Immature natural killer cell (primary cell): ENCODE measurements around the gene EPS8. TPM values are rescaled to one million over a fixed set of nuclear protein-coding genes. Genes with fewer than 3 reads are reported as not detected.

Experiments used
- DNase-seq, 3 donors: peaks; one replicate each; pipeline ENCODE4 v3.0.0; 2022; ENCODE audit warnings: mixed read lengths in 1 of 3
- H3K27ac Mint-ChIP-seq, 6 donors: one replicate each; pipeline ENCODE4 v1.8.0; 2020; ENCODE audit warnings: mixed read lengths in 6 of 6, mild to moderate bottlenecking in 5 of 6, inconsistent platforms in 4 of 6, moderate library complexity in 3 of 6
- H3K27me3 Mint-ChIP-seq, 3 donors: one replicate each; pipeline ENCODE4 v1.8.0; 2020 to 2021; ENCODE audit warnings: low read depth in 3 of 3, mild to moderate bottlenecking in 3 of 3, mixed read lengths in 3 of 3, moderate library complexity in 3 of 3, inconsistent platforms in 1 of 3
- H3K36me3 Mint-ChIP-seq, 3 donors: one replicate each; pipeline ENCODE4 v1.8.0; 2020; ENCODE audit warnings: mixed read lengths in 3 of 3, inconsistent platforms in 2 of 3, mild to moderate bottlenecking in 2 of 3
- H3K4me1 Mint-ChIP-seq, 2 donors: one replicate each; pipeline ENCODE4 v1.8.0; 2020; ENCODE audit warnings: inconsistent platforms in 2 of 2, mild to moderate bottlenecking in 2 of 2, mixed read lengths in 2 of 2, moderate library complexity in 1 of 2
- H3K4me3 Mint-ChIP-seq, 5 donors: one replicate each; pipeline ENCODE4 v1.8.0; 2020; ENCODE audit warnings: mild to moderate bottlenecking in 5 of 5, mixed read lengths in 5 of 5, inconsistent platforms in 3 of 5, moderate library complexity in 3 of 5
- H3K9me3 Mint-ChIP-seq, 6 donors: one replicate each; pipeline ENCODE4 v1.8.0; 2020; ENCODE audit warnings: mild to moderate bottlenecking in 6 of 6, mixed read lengths in 6 of 6, inconsistent platforms in 4 of 6, moderate library complexity in 3 of 6
- polyA plus RNA-seq, 3 donors: library from polyadenylated mRNA; unstranded; fragments of 300-500 nt; fragmentation: Illumina TruSeq; gene quantifications; one replicate each; pipeline ENCODE4 v1.2.3, GENCODE V29; 2021

The EPS8 gene
- polyA plus RNA-seq, 3 donors from 2014 or later, result 0.24 to 2.8 (median 2.0) TPM

GRCh38 chr12:15699886-15700285, 89.3 kb downstream of the EPS8 start:
- peaks cover 12 to 23% of the 10 kb centered on the region in 2 donors for H3K4me1 Mint-ChIP-seq
- no peak for DNase-seq
- peak overlapping the region in 1 of 5 donors; percentile 19 for H3K4me3 Mint-ChIP-seq
- peaks cover 0 to 1% (median 0%) of the 10 kb centered on the region in 6 donors for H3K9me3 Mint-ChIP-seq
- peaks cover 0 to 3% (median 3%) of the 10 kb centered on the region in 3 donors for H3K27me3 Mint-ChIP-seq
- peak overlapping the region in 1 of 6 donors; percentile 29 for H3K27ac Mint-ChIP-seq
- peaks cover 0 to 3% (median 0%) of the 10 kb centered on the region in 3 donors for H3K36me3 Mint-ChIP-seq

- peaks cover 0 to 2% (median 0%) of the 10 kb centered on the region in 6 donors for H3K9me3 Mint-ChIP-seq
- peaks cover 0 to 3% (median 0%) of the 10 kb centered on the region in 3 donors for H3K36me3 Mint-ChIP-seq
These were observed 90.8 kb downstream of the EPS8 start for GRCh38 chr12:15698377-15698871.

GRCh38 chr12:15697201-15697600, 92.0 kb downstream of the EPS8 start:
- peaks cover 0 to 3% (median 3%) of the 10 kb centered on the region in 3 donors for H3K27me3 Mint-ChIP-seq
- no peak overlapping the region for H3K4me3 Mint-ChIP-seq
- peaks cover 0 to 2% (median under 1%) of the 10 kb centered on the region in 6 donors for H3K9me3 Mint-ChIP-seq
- peaks cover 0 to 3% (median 0%) of the 10 kb centered on the region in 3 donors for H3K36me3 Mint-ChIP-seq
- no peak for DNase-seq
- no peak overlapping the region for H3K27ac Mint-ChIP-seq
- H3K4me1 Mint-ChIP-seq, result peaks cover 12 to 23% of the 10 kb centered on the region in 2 donors

More at GRCh38 chr12:15698377-15698871, 90.8 kb downstream of the EPS8 start:
- Mint-ChIP-seq H3K27me3 (peaks cover 0 to 3% (median 3%) of the 10 kb centered on the region in 3 donors), H3K27ac (no peak overlapping the region), H3K4me1 (peaks cover 12 to 23% of the 10 kb centered on the region in 2 donors), H3K4me3 (no peak overlapping the region)
- no peak for DNase-seq

- Mint-ChIP-seq H3K9me3 (peaks cover 0 to 5% (median under 1%) of the 10 kb centered on the region in 6 donors), H3K4me3 (no peak overlapping the region), H3K27ac (no peak overlapping the region), H3K36me3 (peaks cover 0 to 3% (median 0%) of the 10 kb centered on the region in 3 donors), H3K27me3 (peaks cover 2 to 5% (median 3%) of the 10 kb centered on the region in 3 donors), H3K4me1 (no peaks in the 10 kb centered on the region)
- DNase-seq, result no peak
These were observed 95.8 kb downstream of the EPS8 start for GRCh38 chr12:15693228-15693911.

- Mint-ChIP-seq H3K4me3 (no peak overlapping the region), H3K27me3 (peaks cover 0 to 2% (median 2%) of the 10 kb centered on the region in 3 donors), H3K4me1 (no peaks in the 10 kb centered on the region)
These were observed 97.8 kb downstream of the EPS8 start for GRCh38 chr12:15691388-15691787.

GRCh38 chr12:15690320-15690719, 98.9 kb downstream of the EPS8 start:
- Mint-ChIP-seq H3K27ac (no peak overlapping the region), H3K4me1 (no peaks in the 10 kb centered on the region), H3K27me3 (peaks cover 0 to 2% (median 2%) of the 10 kb centered on the region in 3 donors), H3K36me3 (no peaks in the 10 kb centered on the region), H3K9me3 (peaks cover 0 to 7% (median 0%) of the 10 kb centered on the region in 6 donors), H3K4me3 (no peak overlapping the region)
- DNase-seq, result no peak

More at GRCh38 chr12:15691388-15691787, 97.8 kb downstream of the EPS8 start:
- DNase-seq, result no peak
- Mint-ChIP-seq H3K9me3 (peaks cover 0 to 5% (median 0%) of the 10 kb centered on the region in 6 donors), H3K36me3 (no peaks in the 10 kb centered on the region), H3K27ac (no peak overlapping the region)

GRCh38 chr12:15689751-15690191, 99.4 kb downstream of the EPS8 start:
- DNase-seq, result no peak
- Mint-ChIP-seq H3K27ac (no peak overlapping the region), H3K9me3 (peaks cover 0 to 7% (median 0%) of the 10 kb centered on the region in 6 donors), H3K4me1 (no peaks in the 10 kb centered on the region), H3K4me3 (no peak overlapping the region), H3K27me3 (peaks cover 0 to 2% (median 2%) of the 10 kb centered on the region in 3 donors), H3K36me3 (no peaks in the 10 kb centered on the region)

- Mint-ChIP-seq H3K9me3 (peaks cover 0 to 7% (median 0%) of the 10 kb centered on the region in 6 donors), H3K4me1 (no peaks in the 10 kb centered on the region), H3K4me3 (no peak overlapping the region), H3K36me3 (no peaks in the 10 kb centered on the region), H3K27me3 (peaks cover 0 to 2% (median 2%) of the 10 kb centered on the region in 3 donors), H3K27ac (no peak overlapping the region)
- DNase-seq, result no peak
These were observed 100.2 kb downstream of the EPS8 start for GRCh38 chr12:15688838-15689625.

- DNase-seq, result no peak
- Mint-ChIP-seq H3K4me3 (no peak overlapping the region), H3K4me1 (no peaks in the 10 kb centered on the region)
These were observed 100.9 kb downstream of the EPS8 start for GRCh38 chr12:15688202-15688736.

GRCh38 chr12:15687583-15687982, 101.6 kb downstream of the EPS8 start:
- Mint-ChIP-seq H3K4me3 (no peak overlapping the region), H3K36me3 (no peaks in the 10 kb centered on the region), H3K27ac (no peak overlapping the region), H3K9me3 (peaks cover 0 to 6% (median 0%) of the 10 kb centered on the region in 6 donors), H3K27me3 (peaks cover 0 to 2% (median 2%) of the 10 kb centered on the region in 3 donors), H3K4me1 (no peaks in the 10 kb centered on the region)
- DNase-seq, result no peak

More at GRCh38 chr12:15688202-15688736, 100.9 kb downstream of the EPS8 start:
- Mint-ChIP-seq H3K36me3 (no peaks in the 10 kb centered on the region), H3K27me3 (peaks cover 0 to 2% (median 2%) of the 10 kb centered on the region in 3 donors), H3K9me3 (peaks cover 0 to 7% (median 0%) of the 10 kb centered on the region in 6 donors), H3K27ac (no peak overlapping the region)

- Mint-ChIP-seq H3K36me3 (no peaks in the 10 kb centered on the region), H3K4me3 (no peak overlapping the region), H3K9me3 (peaks cover 0 to 2% (median 0%) of the 10 kb centered on the region in 6 donors), H3K4me1 (no peaks in the 10 kb centered on the region), H3K27ac (no peak overlapping the region), H3K27me3 (no peaks in the 10 kb centered on the region)
- no peak for DNase-seq
These were observed 104.1 kb downstream of the EPS8 start for GRCh38 chr12:15684896-15685658.

- DNase-seq, result no peak
- H3K4me1 Mint-ChIP-seq, result no peaks in the 10 kb centered on the region
- no peak overlapping the region for H3K4me3 Mint-ChIP-seq
- peaks cover 0 to 2% (median 0%) of the 10 kb centered on the region in 6 donors for H3K9me3 Mint-ChIP-seq
- H3K27ac Mint-ChIP-seq, result no peak overlapping the region
- H3K27me3 Mint-ChIP-seq, result no peaks in the 10 kb centered on the region
- no peaks in the 10 kb centered on the region for H3K36me3 Mint-ChIP-seq
These were observed 106.4 kb downstream of the EPS8 start for GRCh38 chr12:15682826-15683225.

GRCh38 chr12:15679151-15679550, 110.0 kb downstream of the EPS8 start:
- no peak for DNase-seq
- no peaks in the 10 kb centered on the region for H3K9me3 Mint-ChIP-seq
- no peaks in the 10 kb centered on the region for H3K27me3 Mint-ChIP-seq
- no peaks in the 10 kb centered on the region for H3K4me1 Mint-ChIP-seq
- no peak overlapping the region for H3K4me3 Mint-ChIP-seq
- no peak overlapping the region for H3K27ac Mint-ChIP-seq
- H3K36me3 Mint-ChIP-seq, result no peaks in the 10 kb centered on the region
